NCI-H526 (cell line): ENCODE results near the gene EVL.

Experiments used
- DNase-seq, 2 experiments: peaks; one replicate each; lab custom pipeline; 2025; lab: John Stamatoyannopoulos, UW

The EVL gene

DNA sequence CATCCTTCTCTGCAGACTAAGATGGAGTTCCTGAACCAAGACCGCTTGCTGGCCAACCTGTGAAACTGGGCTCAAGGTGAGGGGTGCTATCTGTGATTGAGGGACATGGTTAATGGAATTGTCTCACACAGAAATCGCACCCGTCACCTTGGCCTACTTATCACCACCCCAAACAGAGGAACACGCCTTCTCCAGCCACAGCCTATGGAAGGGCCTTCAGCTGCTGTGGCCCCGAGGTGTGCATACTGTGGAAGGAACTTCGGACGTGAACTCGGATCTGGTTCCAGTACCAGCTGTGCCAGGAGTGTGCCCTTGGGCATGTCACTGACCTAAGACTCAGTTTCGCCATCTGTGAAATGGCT lies 44.4 kb downstream of the EVL start:
- DNase-seq = no peak

DNA sequence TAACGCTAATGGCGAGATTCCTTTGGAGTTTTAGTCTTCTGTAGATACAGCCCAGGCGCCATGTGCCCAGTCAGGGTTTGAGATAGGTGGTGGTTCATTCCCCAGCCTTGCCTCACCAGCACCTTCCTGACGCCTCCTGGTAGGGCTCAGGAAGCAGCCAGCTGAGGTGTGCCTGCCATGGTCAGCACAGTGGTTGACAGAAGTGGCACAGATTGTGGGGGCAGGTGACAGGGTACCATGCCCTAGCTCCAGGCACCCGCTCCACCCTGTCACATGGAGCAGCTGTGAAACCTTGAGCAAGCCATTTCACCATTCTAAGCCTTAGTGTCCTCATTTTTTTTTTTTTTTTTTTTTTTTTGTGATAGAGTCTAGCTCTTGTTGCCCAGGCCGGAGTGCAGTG lies 45.6 kb downstream of the EVL start:
- DNase-seq = no peak

DNA sequence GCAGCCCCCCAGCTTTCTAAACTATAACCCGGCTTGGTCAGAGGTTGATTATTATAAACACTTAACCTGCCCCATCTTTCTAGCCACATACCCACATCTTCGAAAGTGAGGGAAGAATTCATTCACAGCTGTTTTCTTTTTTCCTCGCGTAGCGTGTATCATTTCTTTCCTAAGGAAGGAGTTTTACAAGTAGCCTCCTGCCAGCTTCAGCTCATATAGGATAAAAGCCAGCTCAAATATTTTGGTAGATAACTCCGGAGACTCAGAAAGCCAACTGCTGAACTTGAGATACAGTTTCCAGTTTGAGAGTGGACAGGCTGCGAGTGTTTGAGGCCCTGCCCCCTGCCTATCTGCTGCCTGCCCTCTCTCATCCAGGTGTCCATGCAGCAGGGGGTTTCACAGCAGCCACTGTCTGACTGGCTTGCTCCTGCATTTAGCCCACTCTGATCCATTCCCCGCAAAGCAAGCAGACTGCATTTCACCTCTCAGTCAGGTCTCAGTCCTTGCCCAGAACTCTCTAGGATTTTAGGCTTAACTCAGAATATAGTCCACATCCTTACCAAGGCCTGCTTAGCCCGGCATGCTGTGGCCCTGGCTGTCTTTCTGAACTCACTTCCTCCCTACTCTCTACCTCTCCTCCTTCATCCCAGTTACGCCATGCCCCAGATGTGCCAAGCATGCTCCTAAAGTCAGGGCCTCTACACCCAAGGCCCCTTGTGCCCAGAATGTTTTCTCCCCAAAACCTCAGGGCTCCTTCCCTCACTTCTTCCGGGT lies 46.9 kb downstream of the EVL start:
- DNase-seq = no peak

DNA sequence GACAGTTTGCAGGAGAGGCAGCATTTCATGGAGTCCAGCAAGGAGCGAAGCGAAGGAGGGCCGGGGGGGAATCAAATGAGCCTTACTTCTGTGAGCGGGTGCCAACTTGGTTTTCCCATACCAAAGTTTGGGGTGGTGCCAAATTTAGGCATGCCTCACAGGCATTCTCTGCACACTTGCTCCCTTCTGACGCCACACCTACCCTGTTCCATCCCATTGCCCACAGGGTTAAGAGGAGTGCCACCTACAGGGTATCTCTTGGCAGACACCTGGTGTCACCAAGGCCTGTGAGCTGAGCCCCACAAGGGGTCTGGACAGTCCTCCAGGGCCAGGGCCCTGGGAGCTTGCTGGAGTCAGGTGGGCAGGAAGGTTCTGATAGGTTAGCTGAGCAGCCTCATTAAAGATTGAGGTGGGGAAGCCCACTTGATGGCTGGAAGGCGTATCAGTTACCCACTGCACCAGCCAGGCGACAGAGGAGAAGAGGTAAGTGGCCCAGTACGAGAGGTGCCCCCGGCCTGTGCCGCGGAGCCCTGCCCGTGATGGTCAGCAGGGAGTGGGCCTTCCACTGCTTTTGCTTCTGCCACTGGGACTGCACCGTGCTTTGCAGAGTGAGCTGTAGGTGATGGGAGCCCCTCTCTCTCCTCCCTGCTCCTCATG lies 49.0 kb downstream of the EVL start:
- DNase-seq = no peak

DNA sequence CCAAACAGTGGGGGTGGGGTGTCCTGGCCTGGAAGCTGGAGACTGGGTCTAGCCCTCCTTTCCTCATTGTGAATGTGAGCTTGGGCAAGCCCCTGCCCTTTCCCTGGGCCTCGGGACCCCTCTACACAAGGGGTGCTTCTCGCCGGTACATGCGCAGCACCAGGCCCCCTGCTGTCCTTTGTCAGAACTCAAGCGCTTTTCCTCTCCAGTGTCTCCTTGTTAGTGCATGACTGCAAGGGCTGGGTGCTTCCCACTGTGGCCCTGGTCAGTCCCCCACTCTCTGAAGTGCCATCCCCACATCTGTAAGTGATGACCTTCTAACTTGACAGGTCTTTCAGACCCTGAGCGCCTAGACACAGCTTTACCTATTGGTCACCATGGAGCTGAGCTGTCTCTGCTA lies 50.0 kb downstream of the EVL start:
- DNase-seq = no peak

DNA sequence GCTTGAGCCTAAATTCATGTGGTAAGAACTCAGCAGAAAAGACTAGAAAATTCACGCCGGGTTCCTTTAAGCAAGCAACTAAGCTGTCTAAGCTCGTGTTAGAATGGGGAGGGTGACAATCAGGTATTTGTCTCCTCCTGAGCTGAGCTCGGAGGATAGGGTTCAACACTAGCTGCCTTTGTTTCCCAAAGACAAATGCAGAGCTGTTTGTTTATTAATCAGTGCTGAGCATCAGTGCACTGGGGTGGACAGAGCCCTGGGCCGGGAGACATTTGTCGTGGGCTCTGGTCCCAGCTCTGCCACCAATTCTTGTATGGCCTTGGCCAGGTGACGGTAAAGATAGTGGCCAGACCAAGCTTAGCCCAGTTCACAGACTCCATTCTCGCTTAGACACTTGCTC lies 50.5 kb downstream of the EVL start:
- no peak for DNase-seq

DNA sequence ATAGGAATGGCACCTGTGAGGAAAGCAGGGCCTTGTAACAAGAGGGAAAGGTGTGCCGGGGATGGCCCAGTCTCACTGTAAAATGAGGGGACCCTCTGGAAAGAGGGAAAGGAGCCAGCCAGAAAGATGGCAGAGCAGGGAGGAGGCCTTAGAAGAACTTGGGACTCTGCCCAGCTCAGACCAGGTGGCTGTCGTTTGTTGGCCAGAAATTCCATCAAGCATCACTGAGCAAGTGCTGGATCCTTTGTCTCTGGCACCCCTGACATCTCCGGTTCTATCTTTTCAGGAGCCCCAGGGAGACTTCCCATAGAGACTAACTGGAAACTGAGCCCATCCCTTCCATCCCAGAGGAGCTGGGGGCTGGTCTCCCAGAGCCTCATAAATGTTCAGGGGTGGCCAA lies 50.9 kb downstream of the EVL start:
- no peak for DNase-seq

DNA sequence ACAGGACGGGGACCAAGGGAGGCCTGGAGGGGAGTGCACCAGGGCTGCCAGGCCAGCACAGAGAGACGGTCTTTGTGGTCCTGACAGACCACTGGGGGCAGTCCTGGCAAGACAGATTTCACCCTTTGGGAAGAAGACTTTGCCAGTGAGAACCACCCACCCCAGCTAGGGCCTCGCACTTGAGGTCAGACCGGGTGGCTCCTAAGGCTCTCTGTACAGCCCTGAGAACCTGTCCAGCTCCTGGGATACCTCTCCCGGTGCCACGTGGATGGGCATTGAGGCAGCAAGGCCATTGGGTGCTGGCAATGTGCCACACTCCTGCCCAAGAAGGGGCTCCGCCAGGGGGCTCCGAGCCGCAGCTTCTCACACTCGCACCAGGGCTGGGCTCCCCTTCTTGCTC lies 51.8 kb downstream of the EVL start:
- no peak for DNase-seq

DNA sequence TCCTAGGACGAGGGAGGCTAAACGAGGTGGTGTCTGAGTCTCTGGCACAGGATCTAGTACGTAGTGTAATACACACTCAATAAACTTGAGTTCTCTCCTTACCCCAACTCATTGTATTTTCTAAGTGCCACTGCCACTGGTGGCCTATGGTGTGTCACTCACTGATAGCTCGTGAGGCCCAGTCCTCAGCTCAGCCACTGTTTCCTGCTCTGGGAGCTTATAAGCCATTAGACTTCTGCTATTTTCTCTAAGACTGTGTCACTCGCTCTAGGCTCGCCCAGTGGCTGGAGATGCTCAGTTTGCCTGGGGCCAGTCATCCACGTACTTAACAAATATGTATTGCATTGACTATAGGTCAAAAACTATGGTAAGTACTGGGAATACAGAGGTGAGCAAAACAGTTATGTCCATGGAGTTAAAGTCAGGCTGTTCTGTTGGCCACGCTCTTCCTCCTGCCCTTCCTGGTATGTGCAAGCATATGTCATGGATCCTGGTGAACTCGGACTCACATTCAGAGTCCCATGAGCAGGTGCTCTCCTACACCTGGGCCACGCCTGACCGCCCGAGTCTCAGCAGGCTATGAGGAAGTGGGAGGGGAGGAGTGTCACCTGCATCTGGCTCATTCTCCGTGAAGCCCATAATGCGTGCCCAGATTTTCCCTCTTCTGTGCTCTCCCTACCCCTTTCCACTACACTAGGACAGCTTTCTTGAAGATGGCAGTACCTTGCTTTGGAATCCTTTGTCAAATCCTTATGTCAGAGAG lies 52.6 kb downstream of the EVL start:
- DNase-seq = peak in 1 of 2 experiments; percentile 16

DNA sequence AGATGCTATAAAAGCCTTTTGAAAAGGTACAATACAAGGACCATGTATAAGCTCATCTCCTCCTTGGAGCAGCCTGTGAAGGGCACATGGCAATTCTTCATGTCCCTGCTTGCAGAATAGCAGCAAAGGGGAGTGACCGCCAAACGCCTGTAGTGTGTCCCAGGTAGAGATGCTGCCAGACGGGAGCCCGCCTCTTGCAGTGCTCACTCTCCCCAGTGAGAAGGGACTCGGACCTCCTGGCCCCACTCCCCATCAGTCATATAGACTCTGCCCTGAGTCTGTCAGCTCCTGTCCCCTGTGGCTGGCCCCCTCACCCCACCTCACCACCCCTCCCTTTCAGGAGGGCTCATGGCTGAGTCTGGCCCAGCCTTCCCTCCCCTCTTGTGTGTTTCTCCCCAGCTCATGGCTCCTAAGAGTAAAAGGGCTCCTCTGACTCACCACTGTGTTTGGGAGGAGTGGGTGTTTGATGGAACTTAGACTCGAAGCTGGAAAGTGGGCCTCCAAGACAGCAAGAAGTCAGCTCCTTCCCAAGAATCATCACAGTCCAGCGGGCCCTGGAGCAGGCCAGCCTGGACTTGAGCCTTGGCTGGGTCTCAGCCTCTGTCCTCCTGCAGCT lies 53.3 kb downstream of the EVL start:
- no peak for DNase-seq

DNA sequence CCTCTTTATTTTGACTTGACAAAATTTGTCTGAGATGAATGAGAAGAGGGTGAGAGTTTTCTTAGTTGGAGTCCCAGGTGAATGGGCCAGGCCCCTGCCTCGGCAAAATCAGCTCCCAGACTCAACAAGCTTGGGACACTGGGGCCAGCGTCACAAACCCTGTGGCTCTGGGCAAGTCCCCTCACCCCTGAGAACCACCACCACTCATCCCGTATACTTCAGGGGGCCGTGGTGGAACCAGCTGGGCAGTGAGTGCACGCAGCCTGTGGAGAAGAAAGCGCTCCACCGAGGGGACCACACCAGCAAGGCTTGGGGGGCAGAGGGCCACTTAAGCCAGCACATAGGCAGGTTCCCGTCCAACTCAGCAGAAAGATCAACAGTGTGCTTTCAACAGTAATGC lies 54.0 kb downstream of the EVL start:
- no peak for DNase-seq

DNA sequence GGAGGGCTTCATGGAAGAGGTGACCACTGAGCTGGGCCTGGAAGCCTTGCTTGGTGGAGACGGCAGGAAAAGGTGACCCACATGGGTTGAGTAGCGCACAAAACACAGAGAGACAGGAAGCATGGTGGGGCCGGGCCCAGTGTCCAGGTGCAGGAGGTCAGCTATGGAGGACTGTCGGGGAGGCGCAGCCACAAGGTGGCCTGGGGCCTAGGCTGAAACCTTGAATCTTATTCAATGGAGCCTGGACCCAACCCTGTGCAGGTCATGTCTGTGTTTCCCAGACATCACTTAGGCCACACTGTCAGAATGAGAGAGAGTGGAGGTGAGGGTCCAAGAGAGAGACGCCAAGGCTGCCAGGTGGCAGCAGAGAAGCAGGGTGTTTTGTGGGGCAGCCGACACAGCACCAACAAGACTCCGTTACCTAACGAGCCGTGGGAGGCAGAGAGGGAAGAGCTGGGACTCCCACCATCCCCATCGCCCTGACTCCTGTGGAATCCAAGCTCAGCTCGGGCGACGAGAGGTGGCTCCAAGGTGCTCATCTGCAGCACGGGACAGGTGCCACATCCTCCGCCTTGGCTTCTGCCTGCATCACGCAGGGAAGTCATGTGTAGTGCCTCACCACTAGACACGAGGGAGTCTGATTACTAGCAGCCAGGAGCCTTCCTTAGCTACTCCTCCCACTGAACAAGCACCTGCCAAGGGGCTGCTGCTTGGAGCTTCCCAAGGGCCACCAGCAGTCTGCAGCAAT lies 55.5 kb downstream of the EVL start:
- no peak for DNase-seq

DNA sequence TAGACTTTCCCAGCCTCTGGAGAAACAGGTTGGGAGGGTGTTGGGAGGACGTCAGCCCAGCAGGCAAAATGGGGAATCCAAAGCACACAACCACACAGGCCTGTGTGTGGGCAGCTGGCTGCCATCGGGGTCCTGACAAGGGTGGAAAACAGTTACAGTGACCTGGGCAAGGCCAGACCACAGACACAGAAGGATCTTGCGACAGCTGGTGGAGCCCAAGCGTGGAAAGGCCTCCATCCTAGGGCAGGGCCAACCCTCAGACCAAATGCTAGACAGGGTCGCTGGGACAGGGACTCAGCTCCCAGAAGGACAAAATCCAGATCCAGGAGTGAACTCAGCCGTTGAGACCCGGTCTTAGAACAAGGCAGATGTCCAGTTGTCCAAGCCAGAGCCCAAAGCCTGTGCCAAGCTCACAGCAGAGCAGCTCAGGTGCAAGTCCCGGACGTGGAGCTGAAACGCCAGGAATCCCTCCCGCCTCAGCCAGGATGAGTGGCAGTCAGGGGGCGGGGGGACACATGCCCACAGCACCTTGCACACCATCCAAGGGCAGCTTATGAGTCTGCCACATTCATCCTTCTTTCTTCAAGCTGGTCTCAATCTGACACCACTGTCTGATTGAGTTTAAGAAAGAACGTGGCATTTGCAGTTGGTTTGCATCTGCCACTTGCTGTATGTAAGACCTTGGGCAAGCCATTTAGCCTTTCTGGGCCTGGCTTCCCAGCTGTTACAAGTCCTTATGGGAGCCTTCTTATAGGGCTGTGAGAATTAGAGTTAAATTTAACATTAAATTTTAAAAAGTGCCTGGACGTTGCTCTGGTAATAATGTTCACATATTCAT lies 56.6 kb downstream of the EVL start:
- DNase-seq = no peak

DNA sequence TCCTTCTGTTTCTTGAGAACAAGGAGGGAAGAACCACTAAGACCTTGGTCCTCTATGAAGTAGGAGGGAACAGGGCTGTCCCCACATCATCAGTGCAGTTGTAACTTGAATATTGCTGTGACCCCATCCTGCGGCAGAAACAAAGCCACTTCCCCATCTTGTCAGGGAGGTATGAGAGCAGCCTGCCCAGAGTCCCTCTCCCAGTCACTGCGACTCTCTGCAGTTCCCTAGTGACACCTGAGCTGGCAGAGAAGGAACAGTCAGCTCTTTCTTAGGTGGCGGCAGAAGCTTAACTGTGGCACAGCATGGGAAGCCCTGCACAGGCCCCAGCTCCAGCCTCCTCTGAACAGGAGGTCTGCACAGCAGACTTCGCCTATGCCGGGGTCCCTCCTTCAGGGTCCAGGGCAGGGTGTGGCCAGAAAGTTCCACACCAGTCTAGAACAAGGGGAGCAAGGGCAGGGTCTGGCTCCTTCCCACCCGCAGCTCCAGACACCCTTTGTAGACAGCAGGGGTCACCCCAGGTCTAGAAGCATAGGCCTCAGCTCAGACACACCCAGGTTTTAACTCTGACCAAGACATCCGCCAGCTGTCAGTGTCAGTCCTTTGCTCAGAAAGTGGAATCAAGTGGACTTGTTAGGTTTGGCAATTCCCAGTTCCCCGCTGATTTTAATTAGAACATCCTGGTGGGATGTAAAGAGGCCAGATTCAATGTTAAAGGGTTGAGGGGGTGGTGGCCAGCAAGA lies 57.4 kb downstream of the EVL start:
- no peak for DNase-seq

DNA sequence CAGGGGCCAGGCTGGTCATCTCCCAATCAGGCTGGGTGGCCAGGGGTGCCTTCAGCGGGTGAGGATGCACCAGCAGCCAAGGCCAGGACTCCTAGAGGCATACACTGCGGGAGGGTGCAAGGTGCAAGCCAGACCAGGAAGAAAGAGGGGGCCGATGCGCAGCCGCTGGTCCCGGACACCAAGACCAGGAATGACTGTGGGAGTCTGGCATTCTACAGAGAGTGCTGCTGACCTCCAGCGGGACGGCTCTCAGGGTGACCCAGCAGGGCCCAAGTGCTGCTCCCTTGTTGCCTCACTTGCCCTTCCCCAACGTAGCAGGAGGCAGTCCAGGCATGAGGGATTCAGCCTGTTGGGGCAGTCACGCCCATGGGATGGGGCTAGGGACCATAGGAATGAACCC lies 58.4 kb downstream of the EVL start:
- DNase-seq = no peak

DNA sequence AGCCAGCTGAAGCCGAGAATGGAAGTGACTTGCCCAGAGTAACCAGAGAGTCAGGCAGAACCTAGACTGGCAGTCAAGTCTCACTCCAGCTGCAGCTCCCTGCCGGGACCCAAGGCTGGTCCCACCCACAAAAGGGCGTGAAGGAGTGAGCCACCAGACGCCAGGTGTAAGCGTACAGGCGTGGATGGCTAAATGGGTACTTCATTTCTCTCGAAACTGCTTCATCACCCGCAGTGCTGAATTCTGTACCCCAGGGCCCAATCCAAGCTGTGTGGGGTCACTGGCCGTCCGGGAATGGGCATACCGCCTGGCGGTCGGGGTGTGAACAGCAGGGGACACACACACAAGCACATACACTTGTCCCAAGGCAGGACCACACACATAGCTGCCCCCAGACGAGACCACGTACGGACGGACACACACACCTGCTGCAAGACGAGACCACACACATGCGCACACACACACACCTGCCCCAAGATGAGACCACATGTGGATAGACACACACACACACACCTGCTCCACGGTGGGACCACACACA lies 59.4 kb downstream of the EVL start:
- no peak for DNase-seq

DNA sequence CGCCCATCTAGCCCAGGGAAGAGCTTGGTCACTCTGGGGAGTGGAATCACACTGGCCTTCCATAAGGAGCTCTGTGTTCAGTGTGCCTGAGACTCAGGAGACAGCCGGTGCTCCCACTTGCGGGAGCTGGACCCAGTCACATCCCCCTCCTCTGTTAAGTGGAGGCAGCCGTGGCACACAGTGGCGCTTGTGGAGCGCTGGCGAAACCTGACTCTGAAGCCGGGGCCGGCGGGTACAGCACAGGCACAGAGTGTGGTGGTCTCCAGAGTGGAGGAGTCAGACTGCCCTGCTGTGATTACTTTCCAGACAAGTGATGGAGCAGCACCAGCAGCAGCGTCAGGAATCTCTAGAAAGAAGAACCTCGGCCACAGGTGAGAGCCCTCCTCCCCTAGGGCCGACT lies 61.2 kb downstream of the EVL start:
- DNase-seq = no peak

DNA sequence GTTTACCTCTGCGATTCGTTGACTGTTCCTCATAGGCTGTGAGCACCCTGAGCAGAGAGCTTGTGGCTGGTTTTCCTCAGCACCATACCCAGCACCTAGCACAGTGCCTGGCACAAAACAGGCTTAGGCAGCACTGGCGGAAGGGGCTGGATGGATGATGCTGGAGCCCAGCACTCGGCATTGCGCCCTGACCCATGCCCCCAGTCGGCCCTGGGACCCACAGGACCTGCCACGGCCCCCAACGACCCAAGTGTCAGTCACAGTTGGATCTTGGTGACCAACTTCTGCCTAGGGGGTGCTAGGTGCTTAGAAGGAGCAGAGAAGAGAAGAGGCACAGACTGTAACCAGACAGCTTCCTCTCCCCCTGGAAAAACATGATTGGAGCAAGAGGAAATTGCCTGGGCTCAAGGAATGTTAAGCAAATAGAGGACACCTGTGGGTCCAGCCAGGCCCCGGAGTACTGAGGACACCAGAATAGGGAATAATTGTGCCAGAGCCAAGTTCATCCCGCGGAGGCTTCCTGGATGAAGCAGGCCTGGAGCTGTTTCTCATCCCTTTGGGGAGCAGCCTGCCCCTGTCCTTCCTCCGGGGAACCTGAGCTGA lies 62.7 kb downstream of the EVL start:
- no peak for DNase-seq

DNA sequence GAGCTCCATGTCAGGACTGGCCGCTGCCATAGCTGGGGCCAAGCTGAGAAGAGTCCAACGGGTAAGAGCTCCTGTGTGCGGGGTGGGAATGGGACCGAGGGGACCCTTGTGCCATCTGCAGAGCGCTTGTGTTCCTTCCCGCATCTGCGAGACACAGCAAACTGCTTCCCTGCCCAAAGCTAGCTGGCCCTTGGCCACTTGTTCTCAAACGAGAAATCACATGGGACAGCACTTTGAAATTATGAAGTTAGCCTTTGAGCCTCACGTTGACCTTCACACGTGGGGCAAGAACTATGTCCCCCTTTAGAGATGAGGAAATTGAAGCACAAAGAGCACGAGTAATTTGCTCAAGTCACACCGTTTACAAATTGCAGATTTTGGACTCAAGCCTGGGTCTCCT lies 63.5 kb downstream of the EVL start:
- no peak for DNase-seq

DNA sequence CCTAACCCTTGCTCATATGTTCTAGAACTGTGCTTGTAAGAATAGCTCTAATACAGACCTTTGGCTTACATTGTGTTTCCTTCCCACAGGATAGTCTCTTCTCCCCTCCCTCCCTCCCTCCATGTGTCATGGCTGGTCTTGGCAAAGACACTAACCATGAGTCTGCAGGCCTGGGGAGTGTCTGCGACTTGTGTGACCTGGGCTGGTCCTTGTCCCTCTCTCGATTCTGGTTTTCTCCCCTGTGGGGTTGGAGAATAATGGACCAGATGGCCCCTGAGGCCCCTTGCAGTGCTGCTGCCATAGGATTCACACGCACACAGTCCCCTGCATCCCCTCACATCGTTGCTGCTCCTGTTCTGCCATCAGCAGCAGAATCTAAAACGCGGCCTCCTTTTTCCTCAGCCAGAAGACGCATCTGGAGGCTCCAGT lies 64.0 kb downstream of the EVL start:
- no peak for DNase-seq
